GM21786 (cell line): ENCODE measurements around the gene EFNA1.
A peak's percentile ranks its signal among the peaks of the same experiment; 100 is the strongest.

ENCODE experiments used
- ATAC-seq: cut with Tn5 transposase; IDR thresholded peaks from one replicate; pipeline ENCODE4 v1.9.1; 2021; ENCODE audit not compliant: unreplicated experiment

EFNA1 gene

GRCh38 chr1:155127105-155127966, at the start of gene EFNA1:
Gene EFNA1 (plus strand): TSS chr1:155127876. CDS start chr1:155127978, 102 bp downstream.
- no peak for ATAC-seq

GRCh38 chr1:155078469-155079209, 49.0 kb upstream of the EFNA1 start, which contains the start of gene EFNA3:
Gene EFNA3 (plus strand): TSS chr1:155078837. CDS start chr1:155078942, 105 bp downstream.
- ATAC-seq = no peak

GRCh38 chr1:155079210-155079486, 48.5 kb upstream of the EFNA1 start:
- no peak for ATAC-seq

GRCh38 chr1:155079487-155080311, 48.0 kb upstream of the EFNA1 start:
- no peak for ATAC-seq

- ATAC-seq = no peak
These were observed 47.1 kb upstream of the EFNA1 start for GRCh38 chr1:155080312-155081228.

- ATAC-seq = no peak
These were observed 46.0 kb upstream of the EFNA1 start for GRCh38 chr1:155081472-155082300.

GRCh38 chr1:155082301-155083051, 45.2 kb upstream of the EFNA1 start:
- no peak for ATAC-seq

- ATAC-seq = no peak
These were observed 44.6 kb upstream of the EFNA1 start for GRCh38 chr1:155083052-155083541.

- ATAC-seq = no peak
These were observed 43.6 kb upstream of the EFNA1 start for GRCh38 chr1:155083865-155084721.

GRCh38 chr1:155084722-155085503, 42.8 kb upstream of the EFNA1 start:
- peak; percentile 67 for ATAC-seq

GRCh38 chr1:155085504-155086127, 42.1 kb upstream of the EFNA1 start:
- ATAC-seq = no peak

- ATAC-seq = no peak
These were observed 41.4 kb upstream of the EFNA1 start for GRCh38 chr1:155086128-155086741.

GRCh38 chr1:155086856-155087535, 40.7 kb upstream of the EFNA1 start:
- ATAC-seq = no peak

- no peak for ATAC-seq
These were observed 36.3 kb upstream of the EFNA1 start for GRCh38 chr1:155091071-155092051.
